ENCODE measurements around the gene BPGM. TPM values are rescaled to one million over a fixed set of nuclear protein-coding genes. Genes with fewer than 3 reads are reported as not detected.

Gene BPGM
- total and polyA plus RNA-seq, 5 donors from 2014 or later, result 14.8 to 30.2 (median 27.0) TPM

GRCh38 chr7:134707663-134708378, 61.2 kb downstream of the BPGM start:
- Mint-ChIP-seq H3K9me3 (no peaks in the 10 kb centered on the region), H3K27me3 (peaks cover 5% of the 10 kb centered on the region), H3K36me3 (no peaks in the 10 kb centered on the region), H3K4me3 (no peak overlapping the region), H3K4me1 (peaks cover 0 to 18% (median 14%) of the 10 kb centered on the region in 4 donors), H3K27ac (no peak overlapping the region)
- H3K36me3 ChIP-seq (ENCODE audit: control insufficient read depth, insufficient read depth, low read length), result no peaks in the 10 kb centered on the region
- H3K9me3 ChIP-seq (ENCODE audit: control insufficient read depth in 2 of 2, low read length in 2 of 2), result no peaks in the 10 kb centered on the region
- no peaks in the 10 kb centered on the region for H3K27me3 ChIP-seq (ENCODE audit: control insufficient read depth, insufficient read depth, low read length)
- H3K4me3 ChIP-seq (ENCODE audit: low read depth, low read length), result no peak overlapping the region
- peaks cover 10% of the 10 kb centered on the region for H3K4me1 ChIP-seq (ENCODE audit: control insufficient read depth, insufficient read depth, low read length, poor library complexity, severe bottlenecking)
- ATAC-seq (ENCODE audit: low read depth in 2 of 2), result no peak
- DNase-seq, result no peak
- no peak overlapping the region for H3K27ac ChIP-seq (ENCODE audit: insufficient read depth, low read length, poor library complexity, severe bottlenecking)

GRCh38 chr7:134708692-134709091, 62.0 kb downstream of the BPGM start:
- Mint-ChIP-seq H3K36me3 (no peaks in the 10 kb centered on the region), H3K4me1 (peaks cover 0 to 18% (median 14%) of the 10 kb centered on the region in 4 donors), H3K4me3 (no peak overlapping the region), H3K9me3 (no peaks in the 10 kb centered on the region), H3K27ac (no peak overlapping the region), H3K27me3 (peaks cover 4% of the 10 kb centered on the region)
- Histone ChIP-seq H3K4me3 (ENCODE audit: low read depth, low read length) (no peak overlapping the region), H3K9me3 (ENCODE audit: control insufficient read depth in 2 of 2, low read length in 2 of 2) (no peaks in the 10 kb centered on the region), H3K27me3 (ENCODE audit: control insufficient read depth, insufficient read depth, low read length) (no peaks in the 10 kb centered on the region), H3K4me1 (ENCODE audit: control insufficient read depth, insufficient read depth, low read length, poor library complexity, severe bottlenecking) (peaks cover 10% of the 10 kb centered on the region), H3K36me3 (ENCODE audit: control insufficient read depth, insufficient read depth, low read length) (no peaks in the 10 kb centered on the region), H3K27ac (ENCODE audit: insufficient read depth, low read length, poor library complexity, severe bottlenecking) (no peak overlapping the region)
- ATAC-seq (ENCODE audit: low read depth in 2 of 2) (no peak), DNase-seq (no peak)

- Mint-ChIP-seq H3K4me1 (peaks cover 0 to 18% (median 14%) of the 10 kb centered on the region in 4 donors), H3K27ac (no peak overlapping the region), H3K36me3 (no peaks in the 10 kb centered on the region), H3K9me3 (no peaks in the 10 kb centered on the region), H3K27me3 (no peaks in the 10 kb centered on the region), H3K4me3 (no peak overlapping the region)
- no peaks in the 10 kb centered on the region for H3K27me3 ChIP-seq (ENCODE audit: control insufficient read depth, insufficient read depth, low read length)
- H3K4me3 ChIP-seq (ENCODE audit: low read depth, low read length), result no peak overlapping the region
- ATAC-seq (ENCODE audit: low read depth in 2 of 2) (no peak), DNase-seq (no peak)
- no peaks in the 10 kb centered on the region for H3K9me3 ChIP-seq (ENCODE audit: control insufficient read depth in 2 of 2, low read length in 2 of 2)
- H3K36me3 ChIP-seq (ENCODE audit: control insufficient read depth, insufficient read depth, low read length), result no peaks in the 10 kb centered on the region
- H3K4me1 ChIP-seq (ENCODE audit: control insufficient read depth, insufficient read depth, low read length, poor library complexity, severe bottlenecking), result peaks cover 10% of the 10 kb centered on the region
- H3K27ac ChIP-seq (ENCODE audit: insufficient read depth, low read length, poor library complexity, severe bottlenecking), result no peak overlapping the region
Measured at GRCh38 chr7:134709197-134709596, 62.5 kb downstream of the BPGM start.

GRCh38 chr7:134710511-134710853, 63.8 kb downstream of the BPGM start:
- H3K27ac ChIP-seq (ENCODE audit: insufficient read depth, low read length, poor library complexity, severe bottlenecking), result peak overlapping the region; percentile 45
- ATAC-seq (ENCODE audit: low read depth in 2 of 2), result peak in 1 of 2 donors; percentile 7
- H3K4me1 Mint-ChIP-seq, result peaks cover 0 to 18% (median 14%) of the 10 kb centered on the region in 4 donors

DNA sequence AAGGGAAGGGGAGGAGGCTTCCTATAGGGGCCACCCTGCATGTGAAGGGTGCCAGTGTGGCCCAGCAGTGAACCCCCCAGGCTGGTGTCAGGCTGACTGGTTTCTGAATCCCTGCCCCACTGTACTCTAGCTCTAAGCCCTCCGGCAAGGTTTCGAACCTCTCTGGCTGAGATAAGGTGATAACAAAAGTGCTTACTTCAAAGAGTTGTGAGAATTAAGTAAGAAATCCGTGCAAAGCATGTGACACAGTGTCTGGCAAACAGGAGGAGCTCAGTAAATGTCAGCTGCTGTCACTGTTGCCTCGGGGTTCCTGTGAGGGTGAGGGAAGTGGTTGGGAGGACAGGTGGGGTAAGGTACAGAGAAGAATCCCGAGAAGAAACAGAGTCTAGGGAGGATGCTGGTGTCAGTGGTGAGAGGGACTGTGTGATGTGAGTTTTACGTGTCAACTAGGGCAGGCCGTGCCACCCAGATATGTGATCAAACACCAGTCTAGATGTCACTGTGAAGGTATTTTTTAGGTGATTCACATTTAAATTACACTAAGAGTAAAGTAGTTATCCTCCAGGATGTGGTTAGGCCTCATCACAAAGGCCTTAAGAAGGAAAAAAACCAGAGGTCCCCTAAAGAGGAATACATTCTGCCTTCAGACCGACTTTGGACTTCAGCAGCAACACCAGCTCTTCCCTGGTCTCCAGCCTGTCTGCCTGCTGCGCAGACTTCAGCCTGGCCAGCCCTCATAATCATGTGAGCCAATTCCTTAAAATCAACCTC, 64.4 kb downstream of the BPGM start:
- H3K36me3 ChIP-seq (ENCODE audit: control insufficient read depth, insufficient read depth, low read length), result no peaks in the 10 kb centered on the region
- no peak overlapping the region for H3K4me3 ChIP-seq (ENCODE audit: low read depth, low read length)
- no peaks in the 10 kb centered on the region for H3K9me3 Mint-ChIP-seq
- H3K4me1 ChIP-seq (ENCODE audit: control insufficient read depth, insufficient read depth, low read length, poor library complexity, severe bottlenecking), result peaks cover 10% of the 10 kb centered on the region
- peak overlapping the region; percentile 82 to 94 (median 94) for H3K27ac Mint-ChIP-seq
- peak overlapping the region; percentile 8 to 61 (median 36) for H3K4me3 Mint-ChIP-seq
- H3K27ac ChIP-seq (ENCODE audit: insufficient read depth, low read length, poor library complexity, severe bottlenecking), result peak overlapping the region; percentile 45
- peaks cover 0 to 18% (median 14%) of the 10 kb centered on the region in 4 donors for H3K4me1 Mint-ChIP-seq
- ATAC-seq (ENCODE audit: low read depth in 2 of 2), result peak; percentile 86 to 90
- H3K9me3 ChIP-seq (ENCODE audit: control insufficient read depth in 2 of 2, low read length in 2 of 2), result no peaks in the 10 kb centered on the region
- no peaks in the 10 kb centered on the region for H3K27me3 ChIP-seq (ENCODE audit: control insufficient read depth, insufficient read depth, low read length)
- H3K36me3 Mint-ChIP-seq, result no peaks in the 10 kb centered on the region
- no peaks in the 10 kb centered on the region for H3K27me3 Mint-ChIP-seq
- DNase-seq, result peak; percentile 4 to 93 (median 49)

More at GRCh38 chr7:134710511-134710853, 63.8 kb downstream of the BPGM start:
- Histone ChIP-seq H3K27me3 (ENCODE audit: control insufficient read depth, insufficient read depth, low read length) (no peaks in the 10 kb centered on the region), H3K36me3 (ENCODE audit: control insufficient read depth, insufficient read depth, low read length) (no peaks in the 10 kb centered on the region), H3K4me3 (ENCODE audit: low read depth, low read length) (no peak overlapping the region), H3K4me1 (ENCODE audit: control insufficient read depth, insufficient read depth, low read length, poor library complexity, severe bottlenecking) (peaks cover 10% of the 10 kb centered on the region), H3K9me3 (ENCODE audit: control insufficient read depth in 2 of 2, low read length in 2 of 2) (no peaks in the 10 kb centered on the region)
- DNase-seq, result no peak
- Mint-ChIP-seq H3K4me3 (peak overlapping the region in 1 of 4 donors; percentile 43), H3K36me3 (no peaks in the 10 kb centered on the region), H3K27ac (peak overlapping the region; percentile 82 to 94 (median 94)), H3K27me3 (no peaks in the 10 kb centered on the region), H3K9me3 (no peaks in the 10 kb centered on the region)

DNA sequence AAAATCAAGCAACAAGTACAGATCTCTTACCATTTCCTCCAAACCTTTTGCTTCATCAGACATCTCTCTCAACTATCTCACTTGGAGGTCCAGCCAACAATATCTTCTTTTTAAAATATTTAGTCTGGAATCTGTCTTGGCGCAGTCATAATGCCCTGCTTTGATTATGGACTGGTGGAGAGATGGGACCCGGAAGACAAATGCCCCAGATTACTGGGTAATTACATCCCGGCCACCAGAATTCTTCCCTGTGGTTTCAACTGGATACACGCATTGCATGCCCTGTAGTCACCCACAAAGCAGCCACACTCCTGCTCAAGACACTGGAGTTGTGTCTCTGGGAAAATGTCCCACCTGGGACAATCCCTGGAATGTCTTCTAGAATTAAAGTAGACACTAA, 65.5 kb downstream of the BPGM start:
- Mint-ChIP-seq H3K27ac (peak overlapping the region in 1 of 3 donors; percentile 94), H3K36me3 (no peaks in the 10 kb centered on the region), H3K27me3 (no peaks in the 10 kb centered on the region), H3K4me1 (peaks cover 0 to 18% (median 14%) of the 10 kb centered on the region in 4 donors), H3K4me3 (no peak overlapping the region), H3K9me3 (no peaks in the 10 kb centered on the region)
- H3K4me1 ChIP-seq (ENCODE audit: control insufficient read depth, insufficient read depth, low read length, poor library complexity, severe bottlenecking), result peaks cover 10% of the 10 kb centered on the region
- ATAC-seq (ENCODE audit: low read depth in 2 of 2), result no peak
- no peaks in the 10 kb centered on the region for H3K27me3 ChIP-seq (ENCODE audit: control insufficient read depth, insufficient read depth, low read length)
- H3K4me3 ChIP-seq (ENCODE audit: low read depth, low read length), result no peak overlapping the region
- H3K36me3 ChIP-seq (ENCODE audit: control insufficient read depth, insufficient read depth, low read length), result no peaks in the 10 kb centered on the region
- no peak overlapping the region for H3K27ac ChIP-seq (ENCODE audit: insufficient read depth, low read length, poor library complexity, severe bottlenecking)
- H3K9me3 ChIP-seq (ENCODE audit: control insufficient read depth in 2 of 2, low read length in 2 of 2), result no peaks in the 10 kb centered on the region
- no peak for DNase-seq

DNA sequence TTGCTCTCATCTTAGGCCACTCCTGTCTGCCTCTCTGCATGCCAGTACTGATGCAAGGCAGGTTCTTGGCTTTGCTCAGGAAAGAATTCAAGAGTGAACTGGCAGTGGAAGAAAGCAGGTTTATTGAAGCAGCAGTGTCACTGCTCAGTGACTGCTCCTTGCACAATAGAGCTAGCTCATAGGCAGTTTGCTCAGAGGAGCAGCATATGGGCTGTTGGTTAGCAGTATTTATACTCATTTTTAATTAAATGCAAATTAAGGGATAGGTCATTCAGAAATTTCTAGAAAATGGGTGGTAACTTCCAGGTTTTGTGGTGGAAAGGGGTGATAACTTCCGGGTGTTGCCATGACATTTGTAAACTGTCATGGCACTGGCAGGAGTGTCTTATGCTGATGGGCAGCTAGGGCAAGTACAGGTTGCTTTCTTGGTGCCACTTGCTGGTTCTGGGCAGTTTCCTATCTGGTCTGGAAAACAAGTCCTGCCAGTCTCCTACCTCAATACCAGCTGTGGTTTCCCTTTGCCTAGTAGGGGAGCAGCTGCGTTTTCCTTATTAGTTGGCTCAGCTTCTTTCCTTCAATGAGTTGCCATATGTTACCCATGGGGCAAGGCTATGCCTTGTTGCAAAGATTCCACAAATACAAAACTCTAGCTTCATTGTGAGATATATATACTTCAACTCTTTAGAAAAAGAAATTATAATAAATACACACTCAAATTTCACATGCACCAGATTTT, 68.0 kb downstream of the BPGM start:
- Mint-ChIP-seq H3K4me1 (peaks cover 0 to 17% (median 14%) of the 10 kb centered on the region in 4 donors), H3K27me3 (peaks cover 5% of the 10 kb centered on the region), H3K4me3 (no peak overlapping the region), H3K27ac (peak overlapping the region in 1 of 3 donors; percentile 62), H3K36me3 (no peaks in the 10 kb centered on the region), H3K9me3 (no peaks in the 10 kb centered on the region)
- Histone ChIP-seq H3K4me3 (ENCODE audit: low read depth, low read length) (no peak overlapping the region), H3K36me3 (ENCODE audit: control insufficient read depth, insufficient read depth, low read length) (no peaks in the 10 kb centered on the region), H3K27me3 (ENCODE audit: control insufficient read depth, insufficient read depth, low read length) (no peaks in the 10 kb centered on the region), H3K4me1 (ENCODE audit: control insufficient read depth, insufficient read depth, low read length, poor library complexity, severe bottlenecking) (peaks cover 10% of the 10 kb centered on the region), H3K9me3 (ENCODE audit: control insufficient read depth in 2 of 2, low read length in 2 of 2) (no peaks in the 10 kb centered on the region), H3K27ac (ENCODE audit: insufficient read depth, low read length, poor library complexity, severe bottlenecking) (no peak overlapping the region)
- no peak for DNase-seq
- ATAC-seq (ENCODE audit: low read depth in 2 of 2), result no peak

Data from CD4-positive, CD25-positive, alpha-beta regulatory T cell (primary cell).